Measurements from ENCODE around the gene GRPEL2.

Gene GRPEL2

DNA sequence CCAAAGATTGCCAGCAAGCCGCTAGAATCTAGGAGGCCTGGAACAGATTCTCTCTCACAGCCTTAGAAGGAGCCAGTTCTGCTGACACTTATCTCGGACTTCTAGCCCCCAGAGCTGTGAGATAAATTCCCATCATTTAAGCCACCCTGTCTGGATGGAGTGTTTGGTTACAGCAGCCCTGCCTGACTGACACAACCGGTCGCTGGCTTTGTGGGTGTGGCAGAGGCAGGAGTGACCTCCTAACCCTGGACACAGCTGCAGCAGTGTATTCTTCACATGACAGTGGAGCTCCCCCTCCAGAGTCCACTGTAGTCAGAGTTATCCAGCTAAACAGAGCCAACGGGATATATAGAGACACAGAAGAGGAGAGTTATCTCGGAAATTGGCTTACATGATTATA is 55.0 kb downstream of the GRPEL2 start:
- H3K4me3 ChIP-seq (ENCODE audit: low read depth, low read length) = no peak overlapping the region
- H3K27ac ChIP-seq (ENCODE audit: extremely low read depth, low read depth, low read length) = no peak overlapping the region
- no peaks in the 10 kb centered on the region for H3K36me3 ChIP-seq (ENCODE audit: control insufficient read depth in 2 of 2, insufficient read depth in 1 of 2, low read length in 2 of 2)
- ChIA-PET POLR2A (no interaction called here), CTCF (interaction anchor here (0.7 to 1.6 kb wide), 5 partner anchors 10 to 47 kb away, joined by 3 to 5 read pairs (median 4); no protein-coding TSS in a partner anchor)
- no peaks in the 10 kb centered on the region for H3K9me3 ChIP-seq (ENCODE audit: control insufficient read depth, insufficient read depth, low read depth, low read length)
- no peaks in the 10 kb centered on the region for H3K4me1 ChIP-seq (ENCODE audit: control insufficient read depth, insufficient read depth, low read length)
- TF ChIP-seq, protein P1, sequence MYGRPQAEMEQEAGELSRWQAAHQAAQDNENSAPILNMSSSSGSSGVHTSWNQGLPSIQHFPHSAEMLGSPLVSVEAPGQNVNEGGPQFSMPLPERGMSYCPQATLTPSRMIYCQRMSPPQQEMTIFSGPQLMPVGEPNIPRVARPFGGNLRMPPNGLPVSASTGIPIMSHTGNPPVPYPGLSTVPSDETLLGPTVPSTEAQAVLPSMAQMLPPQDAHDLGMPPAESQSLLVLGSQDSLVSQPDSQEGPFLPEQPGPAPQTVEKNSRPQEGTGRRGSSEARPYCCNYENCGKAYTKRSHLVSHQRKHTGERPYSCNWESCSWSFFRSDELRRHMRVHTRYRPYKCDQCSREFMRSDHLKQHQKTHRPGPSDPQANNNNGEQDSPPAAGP (tag by site-specific recombination; IDR thresholded peaks at IDR 0.05) = no peak
- no peak for TF ChIP-seq IKZF3 (tag by site-specific recombination; IDR thresholded peaks at IDR 0.05)
- TF ChIP-seq, protein P2, sequence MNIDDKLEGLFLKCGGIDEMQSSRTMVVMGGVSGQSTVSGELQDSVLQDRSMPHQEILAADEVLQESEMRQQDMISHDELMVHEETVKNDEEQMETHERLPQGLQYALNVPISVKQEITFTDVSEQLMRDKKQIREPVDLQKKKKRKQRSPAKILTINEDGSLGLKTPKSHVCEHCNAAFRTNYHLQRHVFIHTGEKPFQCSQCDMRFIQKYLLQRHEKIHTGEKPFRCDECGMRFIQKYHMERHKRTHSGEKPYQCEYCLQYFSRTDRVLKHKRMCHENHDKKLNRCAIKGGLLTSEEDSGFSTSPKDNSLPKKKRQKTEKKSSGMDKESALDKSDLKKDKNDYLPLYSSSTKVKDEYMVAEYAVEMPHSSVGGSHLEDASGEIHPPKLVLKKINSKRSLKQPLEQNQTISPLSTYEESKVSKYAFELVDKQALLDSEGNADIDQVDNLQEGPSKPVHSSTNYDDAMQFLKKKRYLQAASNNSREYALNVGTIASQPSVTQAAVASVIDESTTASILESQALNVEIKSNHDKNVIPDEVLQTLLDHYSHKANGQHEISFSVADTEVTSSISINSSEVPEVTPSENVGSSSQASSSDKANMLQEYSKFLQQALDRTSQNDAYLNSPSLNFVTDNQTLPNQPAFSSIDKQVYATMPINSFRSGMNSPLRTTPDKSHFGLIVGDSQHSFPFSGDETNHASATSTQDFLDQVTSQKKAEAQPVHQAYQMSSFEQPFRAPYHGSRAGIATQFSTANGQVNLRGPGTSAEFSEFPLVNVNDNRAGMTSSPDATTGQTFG (tag by site-specific recombination; IDR thresholded peaks at IDR 0.05; ENCODE audit: borderline replicate concordance) = no peak
- TF ChIP-seq ZNF747 (tag by site-specific recombination; IDR thresholded peaks at IDR 0.05) = no peak
- no peak for TF ChIP-seq ZNF549 (tag by site-specific recombination; IDR thresholded peaks at IDR 0.05)
- no peak for TF ChIP-seq GLI4 (tag by site-specific recombination; IDR thresholded peaks at IDR 0.05)
- TF ChIP-seq ZNF610 (tag by site-specific recombination; IDR thresholded peaks at IDR 0.05; ENCODE audit: borderline replicate concordance) = no peak
- no peak for TF ChIP-seq ZNF560 (tag by site-specific recombination; IDR thresholded peaks at IDR 0.05; ENCODE audit: borderline replicate concordance)
- TF ChIP-seq ZNF48 (tag by site-specific recombination; IDR thresholded peaks at IDR 0.05) = no peak
- no peak for TF ChIP-seq ZNF529 (tag by site-specific recombination; IDR thresholded peaks at IDR 0.05; ENCODE audit: insufficient replicate concordance)
- TF ChIP-seq ZNF510 (tag by site-specific recombination; IDR thresholded peaks at IDR 0.05; ENCODE audit: insufficient replicate concordance) = no peak

DNA sequence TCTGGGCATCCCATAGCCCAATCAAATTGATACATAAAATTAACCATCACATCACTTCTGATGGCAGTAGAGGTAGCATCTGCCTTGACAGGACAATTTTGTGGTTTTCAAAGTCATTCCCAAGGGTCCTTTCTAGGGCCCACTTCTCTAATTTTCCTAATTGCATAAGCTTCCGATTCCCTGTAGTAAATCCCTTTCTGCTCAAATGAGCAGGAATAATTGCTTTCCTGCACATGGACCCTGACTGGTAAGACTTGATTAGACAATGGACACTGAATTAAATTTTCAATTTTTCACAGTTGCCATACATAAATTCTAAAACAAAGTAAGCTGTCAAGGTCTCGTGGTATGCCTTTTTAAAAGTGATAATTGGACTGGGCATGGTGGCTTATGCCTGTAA is 55.8 kb downstream of the GRPEL2 start:
- no peaks in the 10 kb centered on the region for H3K4me1 ChIP-seq (ENCODE audit: control insufficient read depth, insufficient read depth, low read length)
- ChIA-PET CTCF (interaction anchor here (0.6 to 1.6 kb wide), 6 partner anchors 11 to 132 kb away, joined by 3 to 6 read pairs (median 4); no protein-coding TSS in a partner anchor), POLR2A (no interaction called here)
- no peaks in the 10 kb centered on the region for H3K9me3 ChIP-seq (ENCODE audit: control insufficient read depth, insufficient read depth, low read depth, low read length)
- H3K4me3 ChIP-seq (ENCODE audit: low read depth, low read length) = no peak overlapping the region
- H3K27ac ChIP-seq (ENCODE audit: extremely low read depth, low read depth, low read length) = no peak overlapping the region
- TF ChIP-seq ZFHX2 (tag by site-specific recombination; conservative IDR thresholded peaks at IDR 0.05) = no peak
- TF ChIP-seq TRIM28 (IDR thresholded peaks at IDR 0.05; ENCODE audit: borderline replicate concordance, low read length) = no peak
- TF ChIP-seq ZSCAN23 (tag by site-specific recombination; IDR thresholded peaks at IDR 0.05) = no peak
- TF ChIP-seq ZNF580 (tag by site-specific recombination; IDR thresholded peaks at IDR 0.05) = no peak
- no peak for TF ChIP-seq SALL2 (tag by site-specific recombination; IDR thresholded peaks at IDR 0.05; ENCODE audit: borderline replicate concordance)
- no peak for TF ChIP-seq ZNF121 (tag by site-specific recombination; IDR thresholded peaks at IDR 0.05)
- no peak for TF ChIP-seq ZNF658 (tag by site-specific recombination; IDR thresholded peaks at IDR 0.05)
- no peak for TF ChIP-seq ZXDB (tag by site-specific recombination; IDR thresholded peaks at IDR 0.05)
- no peak for TF ChIP-seq SETDB1 (IDR thresholded peaks at IDR 0.05; ENCODE audit: insufficient read length, low read length)
- no peaks in the 10 kb centered on the region for H3K36me3 ChIP-seq (ENCODE audit: control insufficient read depth in 2 of 2, insufficient read depth in 1 of 2, low read length in 2 of 2)

DNA sequence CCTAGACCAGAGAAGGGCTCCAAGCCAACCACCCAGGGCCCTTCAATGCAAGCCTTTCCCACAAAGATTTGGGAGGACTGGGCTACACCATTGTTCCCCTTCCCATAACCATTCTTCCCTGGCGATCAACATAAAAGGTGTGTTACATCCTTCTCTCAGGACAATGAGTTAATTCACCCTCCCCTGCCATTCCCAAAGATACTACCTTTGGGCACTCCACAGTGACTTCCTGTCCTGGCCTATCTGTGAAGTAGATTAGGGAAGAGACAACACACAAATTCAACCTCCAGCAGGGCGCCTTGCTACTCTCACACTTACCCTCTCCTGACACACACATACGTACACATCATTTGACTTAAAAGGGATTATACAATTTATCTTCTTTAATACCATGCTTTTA is 57.0 kb downstream of the GRPEL2 start:
- ChIA-PET CTCF (no interaction called here), POLR2A (no interaction called here)
- Histone ChIP-seq H3K36me3 (ENCODE audit: control insufficient read depth in 2 of 2, insufficient read depth in 1 of 2, low read length in 2 of 2) (no peaks in the 10 kb centered on the region), H3K4me1 (ENCODE audit: control insufficient read depth, insufficient read depth, low read length) (no peaks in the 10 kb centered on the region), H3K27ac (ENCODE audit: extremely low read depth, low read depth, low read length) (no peak overlapping the region), H3K4me3 (ENCODE audit: low read depth, low read length) (no peak overlapping the region), H3K9me3 (ENCODE audit: control insufficient read depth, insufficient read depth, low read depth, low read length) (no peaks in the 10 kb centered on the region)
- TF ChIP-seq ZNF202 (tag by site-specific recombination; IDR thresholded peaks at IDR 0.05; ENCODE audit: borderline replicate concordance) = no peak
